ENCODE measurements around the gene OR2L5. TPM values are rescaled to one million over a fixed set of nuclear protein-coding genes. Genes with fewer than 3 reads are reported as not detected.

OR2L5 gene
- total and polyA plus RNA-seq, 2 of the 13 experiments (the other 11 are each of a cell fraction or from before 2014, with no cell fraction given): not detected

DNA sequence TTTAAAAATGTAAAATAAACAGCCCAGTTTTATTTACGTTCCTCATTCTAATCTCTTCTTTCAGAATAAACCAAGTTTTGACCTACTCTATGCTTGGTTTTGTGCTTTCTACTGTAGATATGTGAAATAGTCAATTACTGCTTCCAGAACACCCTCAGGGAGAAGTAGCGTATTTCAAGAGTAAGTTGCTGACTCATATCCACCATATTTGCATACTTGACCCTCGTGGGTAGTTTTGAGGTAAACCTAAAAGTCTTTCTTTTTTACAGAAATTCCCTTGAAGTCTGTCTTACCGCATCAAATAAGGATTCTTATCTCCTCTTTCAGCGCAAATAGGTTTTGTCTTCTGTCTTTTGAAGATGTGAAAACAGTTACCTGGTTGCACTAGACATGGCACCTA, 31.7 kb downstream of the OR2L5 start:
- ATAC-seq (no peak), DNase-seq (ENCODE audit: low spot score) (no peak), FAIRE-seq (no peak)
- no peak for TF ChIP-seq ZNF329 (CRISPR knock-in tag; IDR thresholded peaks at IDR 0.05; ENCODE audit: low read depth)
- no peak for TF ChIP-seq ZNF703 (CRISPR knock-in tag; IDR thresholded peaks at IDR 0.05; ENCODE audit: borderline replicate concordance)
- TF ChIP-seq ZNF678 (CRISPR knock-in tag; IDR thresholded peaks at IDR 0.05): no peak
- no peak for TF ChIP-seq ZNF724P (CRISPR knock-in tag; IDR thresholded peaks at IDR 0.05; ENCODE audit: borderline replicate concordance)
- no peak for TF ChIP-seq ZBTB38 (CRISPR knock-in tag; IDR thresholded peaks at IDR 0.05)
- H4K20me1 ChIP-seq (ENCODE audit: insufficient read depth, low read length): no peaks in the 10 kb centered on the region
- ChIA-PET CTCF (ENCODE audit: low intra/inter-chr PET ratio, low total read pairs) (no interaction called here), POLR2A (no interaction called here)
- 28% methylated on average over 5 of the region's 5 CpGs for WGBS (ENCODE audit: low lambda C conversion rate)
- H3K4me1 ChIP-seq (ENCODE audit: insufficient read depth, low read length): no peaks in the 10 kb centered on the region
- H3K27ac ChIP-seq (ENCODE audit: extremely low read length, insufficient read depth, low read length): no peak overlapping the region
- no peaks in the 10 kb centered on the region for H3K27me3 ChIP-seq (ENCODE audit: control insufficient read depth in 1 of 2, insufficient read depth in 2 of 2, low read length in 2 of 2)
- in situ Hi-C loops (cut with HindIII; ENCODE audit: extremely low pct_ligation_motif_present, low pct_unique_long_range_greater_than_20kb) (no loop called here), intact Hi-C loops (cut with micrococcal nuclease; ENCODE audit: unreplicated experiment) (no loop called here)
- H2AFZ ChIP-seq (ENCODE audit: low read length): no peak overlapping the region
- H3K4me3 ChIP-seq (replicated peaks in 1 of 3; ENCODE audit: insufficient read depth in 1 of 3, low read depth in 2 of 3, low read length in 3 of 3): no peak overlapping the region
- H3K9ac ChIP-seq (ENCODE audit: insufficient read depth, low read depth, low read length): no peak overlapping the region
- H3K79me2 ChIP-seq (ENCODE audit: insufficient read depth, low read length): no peaks in the 10 kb centered on the region
- H3K36me3 ChIP-seq (replicated peaks in 1 of 2; ENCODE audit: control insufficient read depth in 1 of 2, insufficient read depth in 2 of 2, low read length in 2 of 2): no peaks in the 10 kb centered on the region
- no peak overlapping the region for H3K4me2 ChIP-seq (ENCODE audit: low read depth, low read length)
- BruUV-seq (replicated peaks): no TSS peak
- peaks cover 71% of the 10 kb centered on the region for H3K9me3 ChIP-seq (ENCODE audit: low read length)

DNA sequence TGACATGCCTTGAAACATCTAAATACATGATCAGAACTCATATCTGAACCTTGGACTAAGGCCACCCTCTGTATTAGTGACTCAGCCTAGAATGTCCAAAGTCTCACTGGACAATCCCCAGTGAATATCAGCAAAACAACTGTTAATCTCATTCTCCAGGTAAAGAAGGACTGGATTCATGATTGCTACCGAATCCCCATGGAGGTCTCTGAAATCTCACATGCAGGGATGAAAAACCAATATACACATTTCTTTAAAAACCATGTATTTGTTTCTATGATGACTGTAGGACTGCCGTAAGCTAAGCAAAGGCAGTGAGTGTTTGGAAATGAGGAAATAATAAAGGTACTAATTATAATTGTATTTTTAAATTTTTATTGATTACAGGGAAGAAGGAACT, 33.1 kb downstream of the OR2L5 start, which contains the start of gene OR2L3:
TSS of gene OR2L3 (plus strand) at position 301 of the 400 bp plus-strand sequence. CDS start 13,846 bp downstream, outside the sequence.
- 26% methylated on average over 2 of the region's 2 CpGs for WGBS (ENCODE audit: low lambda C conversion rate)
- no peaks in the 10 kb centered on the region for H3K36me3 ChIP-seq (replicated peaks in 1 of 2; ENCODE audit: control insufficient read depth in 1 of 2, insufficient read depth in 2 of 2, low read length in 2 of 2)
- H3K4me2 ChIP-seq (ENCODE audit: low read depth, low read length): no peak within 1 kb of the TSS
- ChIA-PET CTCF (ENCODE audit: low intra/inter-chr PET ratio, low total read pairs) (no interaction called here), POLR2A (no interaction called here)
- no peaks in the 10 kb centered on the region for H3K27me3 ChIP-seq (ENCODE audit: control insufficient read depth in 1 of 2, insufficient read depth in 2 of 2, low read length in 2 of 2)
- H2AFZ ChIP-seq (ENCODE audit: low read length): no peak within 1 kb of the TSS
- peaks cover 68% of the 10 kb centered on the region for H3K9me3 ChIP-seq (ENCODE audit: low read length)
- TF ChIP-seq MLX (CRISPR knock-in tag; IDR thresholded peaks at IDR 0.05) (no peak), MBD4 (IDR thresholded peaks at IDR 0.05; ENCODE audit: borderline replicate concordance, low read length) (no peak), ZNF766 (CRISPR knock-in tag; IDR thresholded peaks at IDR 0.05; ENCODE audit: borderline replicate concordance) (no peak), HNRNPUL1 (IDR thresholded peaks at IDR 0.05; ENCODE audit: low read depth, low read length) (no peak), ZNF136 (CRISPR knock-in tag; IDR thresholded peaks at IDR 0.05; ENCODE audit: low read depth) (no peak), ZNF784 (CRISPR knock-in tag; IDR thresholded peaks at IDR 0.05; ENCODE audit: borderline replicate concordance) (no peak), ZNF850 (CRISPR knock-in tag; conservative IDR thresholded peaks at IDR 0.05) (no peak), ETV5 (CRISPR knock-in tag; IDR thresholded peaks at IDR 0.05; ENCODE audit: borderline replicate concordance) (no peak), ZNF138 (CRISPR knock-in tag; IDR thresholded peaks at IDR 0.05; ENCODE audit: low read depth) (no peak)
- TF ChIP-seq, protein P1, sequence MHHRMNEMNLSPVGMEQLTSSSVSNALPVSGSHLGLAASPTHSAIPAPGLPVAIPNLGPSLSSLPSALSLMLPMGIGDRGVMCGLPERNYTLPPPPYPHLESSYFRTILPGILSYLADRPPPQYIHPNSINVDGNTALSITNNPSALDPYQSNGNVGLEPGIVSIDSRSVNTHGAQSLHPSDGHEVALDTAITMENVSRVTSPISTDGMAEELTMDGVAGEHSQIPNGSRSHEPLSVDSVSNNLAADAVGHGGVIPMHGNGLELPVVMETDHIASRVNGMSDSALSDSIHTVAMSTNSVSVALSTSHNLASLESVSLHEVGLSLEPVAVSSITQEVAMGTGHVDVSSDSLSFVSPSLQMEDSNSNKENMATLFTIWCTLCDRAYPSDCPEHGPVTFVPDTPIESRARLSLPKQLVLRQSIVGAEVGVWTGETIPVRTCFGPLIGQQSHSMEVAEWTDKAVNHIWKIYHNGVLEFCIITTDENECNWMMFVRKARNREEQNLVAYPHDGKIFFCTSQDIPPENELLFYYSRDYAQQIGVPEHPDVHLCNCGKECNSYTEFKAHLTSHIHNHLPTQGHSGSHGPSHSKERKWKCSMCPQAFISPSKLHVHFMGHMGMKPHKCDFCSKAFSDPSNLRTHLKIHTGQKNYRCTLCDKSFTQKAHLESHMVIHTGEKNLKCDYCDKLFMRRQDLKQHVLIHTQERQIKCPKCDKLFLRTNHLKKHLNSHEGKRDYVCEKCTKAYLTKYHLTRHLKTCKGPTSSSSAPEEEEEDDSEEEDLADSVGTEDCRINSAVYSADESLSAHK (CRISPR knock-in tag; IDR thresholded peaks at IDR 0.05; ENCODE audit: borderline replicate concordance): no peak
- no TSS peak for BruUV-seq (replicated peaks)
- H3K9ac ChIP-seq (ENCODE audit: insufficient read depth, low read depth, low read length): no peak within 1 kb of the TSS
- H3K27ac ChIP-seq (ENCODE audit: extremely low read length, insufficient read depth, low read length): no peak within 1 kb of the TSS
- H3K4me3 ChIP-seq (replicated peaks in 1 of 3; ENCODE audit: insufficient read depth in 1 of 3, low read depth in 2 of 3, low read length in 3 of 3): no peak within 1 kb of the TSS
- H4K20me1 ChIP-seq (ENCODE audit: insufficient read depth, low read length): no peaks in the 10 kb centered on the region
- in situ Hi-C loops (cut with HindIII; ENCODE audit: extremely low pct_ligation_motif_present, low pct_unique_long_range_greater_than_20kb) (no loop called here), intact Hi-C loops (cut with micrococcal nuclease; ENCODE audit: unreplicated experiment) (no loop called here)
- FAIRE-seq: no peak
- no peak for DNase-seq (ENCODE audit: low spot score)
- H3K79me2 ChIP-seq (ENCODE audit: insufficient read depth, low read length): no peaks in the 10 kb centered on the region
- ATAC-seq: no peak
- H3K4me1 ChIP-seq (ENCODE audit: insufficient read depth, low read length): no peaks in the 10 kb centered on the region
